ENCODE results near the gene MCHR1. TPM values are rescaled to one million over a fixed set of nuclear protein-coding genes. Genes with fewer than 3 reads are reported as not detected.

Gene MCHR1
- total and polyA plus RNA-seq, 2 of the 13 experiments (the other 11 are each of a cell fraction or from before 2014, with no cell fraction given) = 0.40 to 0.83 TPM

GRCh38 chr22:40636380-40637182, 42.7 kb upstream of the MCHR1 start, which contains the start of gene MRTFA (continued):
- TF ChIP-seq MED1 (CRISPR knock-in tag; IDR thresholded peaks at IDR 0.05) (no peak), NFYB (CRISPR knock-in tag; IDR thresholded peaks at IDR 0.05) (peak; percentile 98), ZNF354B (CRISPR knock-in tag; IDR thresholded peaks at IDR 0.05) (no peak), ZNF83 (CRISPR knock-in tag; IDR thresholded peaks at IDR 0.05; ENCODE audit: borderline replicate concordance) (no peak), GATA4 (IDR thresholded peaks at IDR 0.05; ENCODE audit: borderline replicate concordance, low read depth) (no peak), ZNF740 (CRISPR knock-in tag; IDR thresholded peaks at IDR 0.05) (peak; percentile 62; the same call in 1 of the 2 replicates), ATF7-NPFF (CRISPR knock-in tag; IDR thresholded peaks at IDR 0.05; ENCODE audit: low read depth) (peak; percentile 89), ZNF431 (CRISPR knock-in tag; IDR thresholded peaks at IDR 0.05; ENCODE audit: borderline replicate concordance, low read depth) (peak; percentile 61; the same call in 1 of the 2 replicates), KDM3A (CRISPR knock-in tag; IDR thresholded peaks at IDR 0.05; ENCODE audit: low read depth) (peak; percentile 75; the same call in 1 of the 2 replicates), ZMYM2 (CRISPR knock-in tag; IDR thresholded peaks at IDR 0.05) (no peak), POLR2A (IDR thresholded peaks at IDR 0.05; ENCODE audit: insufficient read depth in 1 of 2, low read depth in 2 of 2, low read length in 2 of 2) (peak; percentile 82 to 84), ZNF282 (IDR thresholded peaks at IDR 0.05; ENCODE audit: partially characterized antibody) (no peak), ZNF337 (CRISPR knock-in tag; IDR thresholded peaks at IDR 0.05; ENCODE audit: borderline replicate concordance, low read depth) (no peak), ZNF414 (CRISPR knock-in tag; IDR thresholded peaks at IDR 0.05) (no peak)
- TF ChIP-seq, protein P1, sequence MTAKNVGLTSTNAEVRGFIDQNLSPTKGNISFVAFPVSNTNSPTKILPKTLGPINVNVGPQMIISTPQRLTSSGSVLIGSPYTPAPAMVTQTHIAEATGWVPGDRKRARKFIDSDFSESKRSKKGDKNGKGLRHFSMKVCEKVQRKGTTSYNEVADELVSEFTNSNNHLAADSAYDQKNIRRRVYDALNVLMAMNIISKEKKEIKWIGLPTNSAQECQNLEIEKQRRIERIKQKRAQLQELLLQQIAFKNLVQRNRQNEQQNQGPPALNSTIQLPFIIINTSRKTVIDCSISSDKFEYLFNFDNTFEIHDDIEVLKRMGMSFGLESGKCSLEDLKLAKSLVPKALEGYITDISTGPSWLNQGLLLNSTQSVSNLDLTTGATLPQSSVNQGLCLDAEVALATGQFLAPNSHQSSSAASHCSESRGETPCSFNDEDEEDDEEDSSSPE (CRISPR knock-in tag; IDR thresholded peaks at IDR 0.05) = peak; percentile 83
- TF ChIP-seq, protein P2, sequence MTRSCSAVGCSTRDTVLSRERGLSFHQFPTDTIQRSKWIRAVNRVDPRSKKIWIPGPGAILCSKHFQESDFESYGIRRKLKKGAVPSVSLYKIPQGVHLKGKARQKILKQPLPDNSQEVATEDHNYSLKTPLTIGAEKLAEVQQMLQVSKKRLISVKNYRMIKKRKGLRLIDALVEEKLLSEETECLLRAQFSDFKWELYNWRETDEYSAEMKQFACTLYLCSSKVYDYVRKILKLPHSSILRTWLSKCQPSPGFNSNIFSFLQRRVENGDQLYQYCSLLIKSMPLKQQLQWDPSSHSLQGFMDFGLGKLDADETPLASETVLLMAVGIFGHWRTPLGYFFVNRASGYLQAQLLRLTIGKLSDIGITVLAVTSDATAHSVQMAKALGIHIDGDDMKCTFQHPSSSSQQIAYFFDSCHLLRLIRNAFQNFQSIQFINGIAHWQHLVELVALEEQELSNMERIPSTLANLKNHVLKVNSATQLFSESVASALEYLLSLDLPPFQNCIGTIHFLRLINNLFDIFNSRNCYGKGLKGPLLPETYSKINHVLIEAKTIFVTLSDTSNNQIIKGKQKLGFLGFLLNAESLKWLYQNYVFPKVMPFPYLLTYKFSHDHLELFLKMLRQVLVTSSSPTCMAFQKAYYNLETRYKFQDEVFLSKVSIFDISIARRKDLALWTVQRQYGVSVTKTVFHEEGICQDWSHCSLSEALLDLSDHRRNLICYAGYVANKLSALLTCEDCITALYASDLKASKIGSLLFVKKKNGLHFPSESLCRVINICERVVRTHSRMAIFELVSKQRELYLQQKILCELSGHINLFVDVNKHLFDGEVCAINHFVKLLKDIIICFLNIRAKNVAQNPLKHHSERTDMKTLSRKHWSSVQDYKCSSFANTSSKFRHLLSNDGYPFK (CRISPR knock-in tag; IDR thresholded peaks at IDR 0.05; ENCODE audit: borderline replicate concordance) = no peak
- TF ChIP-seq, protein P3, sequence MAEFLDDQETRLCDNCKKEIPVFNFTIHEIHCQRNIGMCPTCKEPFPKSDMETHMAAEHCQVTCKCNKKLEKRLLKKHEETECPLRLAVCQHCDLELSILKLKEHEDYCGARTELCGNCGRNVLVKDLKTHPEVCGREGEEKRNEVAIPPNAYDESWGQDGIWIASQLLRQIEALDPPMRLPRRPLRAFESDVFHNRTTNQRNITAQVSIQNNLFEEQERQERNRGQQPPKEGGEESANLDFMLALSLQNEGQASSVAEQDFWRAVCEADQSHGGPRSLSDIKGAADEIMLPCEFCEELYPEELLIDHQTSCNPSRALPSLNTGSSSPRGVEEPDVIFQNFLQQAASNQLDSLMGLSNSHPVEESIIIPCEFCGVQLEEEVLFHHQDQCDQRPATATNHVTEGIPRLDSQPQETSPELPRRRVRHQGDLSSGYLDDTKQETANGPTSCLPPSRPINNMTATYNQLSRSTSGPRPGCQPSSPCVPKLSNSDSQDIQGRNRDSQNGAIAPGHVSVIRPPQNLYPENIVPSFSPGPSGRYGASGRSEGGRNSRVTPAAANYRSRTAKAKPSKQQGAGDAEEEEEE (CRISPR knock-in tag; IDR thresholded peaks at IDR 0.05; ENCODE audit: borderline replicate concordance) = no peak
- TF ChIP-seq, protein P4, sequence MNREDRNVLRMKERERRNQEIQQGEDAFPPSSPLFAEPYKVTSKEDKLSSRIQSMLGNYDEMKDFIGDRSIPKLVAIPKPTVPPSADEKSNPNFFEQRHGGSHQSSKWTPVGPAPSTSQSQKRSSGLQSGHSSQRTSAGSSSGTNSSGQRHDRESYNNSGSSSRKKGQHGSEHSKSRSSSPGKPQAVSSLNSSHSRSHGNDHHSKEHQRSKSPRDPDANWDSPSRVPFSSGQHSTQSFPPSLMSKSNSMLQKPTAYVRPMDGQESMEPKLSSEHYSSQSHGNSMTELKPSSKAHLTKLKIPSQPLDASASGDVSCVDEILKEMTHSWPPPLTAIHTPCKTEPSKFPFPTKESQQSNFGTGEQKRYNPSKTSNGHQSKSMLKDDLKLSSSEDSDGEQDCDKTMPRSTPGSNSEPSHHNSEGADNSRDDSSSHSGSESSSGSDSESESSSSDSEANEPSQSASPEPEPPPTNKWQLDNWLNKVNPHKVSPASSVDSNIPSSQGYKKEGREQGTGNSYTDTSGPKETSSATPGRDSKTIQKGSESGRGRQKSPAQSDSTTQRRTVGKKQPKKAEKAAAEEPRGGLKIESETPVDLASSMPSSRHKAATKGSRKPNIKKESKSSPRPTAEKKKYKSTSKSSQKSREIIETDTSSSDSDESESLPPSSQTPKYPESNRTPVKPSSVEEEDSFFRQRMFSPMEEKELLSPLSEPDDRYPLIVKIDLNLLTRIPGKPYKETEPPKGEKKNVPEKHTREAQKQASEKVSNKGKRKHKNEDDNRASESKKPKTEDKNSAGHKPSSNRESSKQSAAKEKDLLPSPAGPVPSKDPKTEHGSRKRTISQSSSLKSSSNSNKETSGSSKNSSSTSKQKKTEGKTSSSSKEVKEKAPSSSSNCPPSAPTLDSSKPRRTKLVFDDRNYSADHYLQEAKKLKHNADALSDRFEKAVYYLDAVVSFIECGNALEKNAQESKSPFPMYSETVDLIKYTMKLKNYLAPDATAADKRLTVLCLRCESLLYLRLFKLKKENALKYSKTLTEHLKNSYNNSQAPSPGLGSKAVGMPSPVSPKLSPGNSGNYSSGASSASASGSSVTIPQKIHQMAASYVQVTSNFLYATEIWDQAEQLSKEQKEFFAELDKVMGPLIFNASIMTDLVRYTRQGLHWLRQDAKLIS (CRISPR knock-in tag; IDR thresholded peaks at IDR 0.05) = no peak

Measured in HepG2 (cell line).